GM12878 (cell line): ENCODE results near the gene QRFP. TPM values are rescaled to one million over a fixed set of nuclear protein-coding genes. Genes with fewer than 3 reads are reported as not detected.

Experiments
- ATAC-seq: fragments of 200-7000 bp; cut with Tn5 transposase; 3 replicates; pipeline ENCODE4 v1.9.1; 2020; ENCODE audit warnings: mild to moderate bottlenecking, moderate library complexity
- BruUV-seq: library from RNA; stranded (reverse); fragments of 400-500 nt; replicated peaks from 2 replicates; lab custom pipeline; 2021; lab: Mats Ljungman, UMichigan
- CTCF ChIA-PET: fragments of 300-600 bp; sonication (Branson Sonifier 250); formaldehyde crosslinking; extraction: SDS; loops from one replicate; lab custom pipeline; 2021; ENCODE audit warnings: inconsistent platforms; lab: Yijun Ruan, JAX
- POLR2A ChIA-PET: fragments of 350-600 bp; formaldehyde crosslinking; extraction: SDS; loops from one replicate; lab custom pipeline; 2021; ENCODE audit warnings: inconsistent platforms; lab: Charles Lee
- RAD21 ChIA-PET: fragments of 300-600 bp; sonication (Branson Sonifier 250); formaldehyde crosslinking; loops from one replicate; lab custom pipeline; 2023; ENCODE audit warnings: antibody characterized with exemption; ENCODE audit not compliant: unreplicated experiment; lab: Charles Lee
- SMC1A ChIA-PET: fragments of 300-600 bp; sonication (Branson Sonifier 250); formaldehyde crosslinking; loops from one replicate; lab custom pipeline; 2023; ENCODE audit not compliant: unreplicated experiment, uncharacterized antibody; lab: Charles Lee
- DNase-seq: peaks from one replicate; pipeline ENCODE4 v3.0.0-alpha.2; 2011; ENCODE audit warnings: low read depth, low spot score
- FAIRE-seq: peaks from 3 replicates; lab custom pipeline; 2011; peaks lifted over from hg19 to GRCh38; lab: Jason Lieb, UNC
- H2AFZ ChIP-seq: 2 replicates; pipeline ENCODE4 v1.6.0; 2011; ENCODE audit warnings: low read depth, low read length, control low read depth; ENCODE audit not compliant: control insufficient read depth
- H3K27ac ChIP-seq: 2 replicates; pipeline ENCODE4 v1.5.1; 2011; ENCODE audit warnings: control low read depth; ENCODE audit not compliant: control insufficient read depth, insufficient read depth
- H3K27me3 ChIP-seq, 2 experiments: replicated peaks in 1 of 2; 2 replicates each; pipeline versions ENCODE4 v1.6.0 to v1.6.1; 2011; ENCODE audit warnings: low read length in 1 of 2; ENCODE audit not compliant: control insufficient read depth in 2 of 2, insufficient read depth in 2 of 2
- H3K36me3 ChIP-seq, 2 experiments: 2 replicates each; pipeline ENCODE4 v1.5.1; 2011; ENCODE audit warnings: low read length in 1 of 2; ENCODE audit not compliant: control insufficient read depth in 2 of 2, insufficient read depth in 2 of 2
- H3K4me1 ChIP-seq: 2 replicates; pipeline ENCODE4 v1.6.1; 2011; ENCODE audit warnings: mild to moderate bottlenecking, low read length, moderate library complexity, mixed read lengths; ENCODE audit not compliant: control insufficient read depth, insufficient read depth
- H3K4me2 ChIP-seq: 2 replicates; pipeline ENCODE4 v1.6.0; 2011; ENCODE audit warnings: control low read depth; ENCODE audit not compliant: control insufficient read depth, insufficient read depth
- H3K4me3 ChIP-seq: fragments of 200-600 bp; sonication (generic); 2 replicates; pipeline ENCODE4 v1.5.1; 2016
- H3K79me2 ChIP-seq: 2 replicates; pipeline ENCODE4 v1.6.0; 2011; ENCODE audit warnings: low read length; ENCODE audit not compliant: control insufficient read depth, insufficient read depth
- H3K9ac ChIP-seq: 2 replicates; pipeline ENCODE4 v1.8.0; 2011; ENCODE audit warnings: low read length, control low read depth, mixed read lengths; ENCODE audit not compliant: control insufficient read depth, insufficient read depth
- H3K9me3 ChIP-seq: replicated peaks from 3 replicates; pipeline ENCODE4 v1.5.1; 2011; ENCODE audit warnings: mild to moderate bottlenecking, low read length; ENCODE audit not compliant: control insufficient read depth, insufficient read depth
- H4K20me1 ChIP-seq: 2 replicates; pipeline ENCODE4 v1.6.0; 2011; ENCODE audit not compliant: control insufficient read depth, insufficient read depth
- EZH2 ChIP-seq: IDR thresholded peaks from 2 replicates; pipeline ENCODE4 v1.6.1; 2012; ENCODE audit warnings: low read depth, mild to moderate bottlenecking, control low read depth, inconsistent platforms, low read length, borderline replicate concordance; ENCODE audit not compliant: control insufficient read depth
- NBN ChIP-seq: fragments of 450-650 bp; IDR thresholded peaks from 2 replicates; pipeline ENCODE4 v1.6.1; 2016
- SMARCA5 ChIP-seq: fragments of 450-650 bp; IDR thresholded peaks from 2 replicates; pipeline ENCODE4 v1.6.1; 2017; ENCODE audit warnings: mild to moderate bottlenecking
- WGBS: methylation state at CpG from one replicate; pipeline ENCODE4 v1.1.6; 2016; ENCODE audit warnings: low lambda C conversion rate; ENCODE audit not compliant: insufficient replicate concordance, insufficient coverage; ENCODE audit errors: missing lambda C conversion rate; 5-methylcytosine and 5-hydroxymethylcytosine counted together
- in situ Hi-C: fragments of 300-500 bp; cut with MboI; formaldehyde crosslinking; loops from 9 replicates; pipeline ENCODE4 v1.14.3; 2018; ENCODE audit warnings: mixed read lengths
- intact Hi-C: fragments of 100-400 bp; cut with micrococcal nuclease; formaldehyde crosslinking; loops from one replicate; pipeline ENCODE4 v1.14.2; 2022; ENCODE audit not compliant: unreplicated experiment
- polyA plus RNA-seq, 11 experiments: library from polyadenylated mRNA; depleted of rRNA in 4 of 11; unstranded in 6 of 11; stranded (reverse) in 5 of 11; fragments of >200 nt; fragmentation: Nextera tagmentation in 4 of 11; fragmentation: Illumina TruSeq in 1 of 11; extraction: Ambion mirVana in 4 of 11; extraction: Trizol in 1 of 11; gene quantifications; 1 replicate in 1 of 11; 2 replicates in 10 of 11; pipeline versions ENCODE4 v1.2.1 to v1.2.3, GENCODE V29; 2011 to 2016; ENCODE audit warnings: inconsistent platforms in 2 of 11, missing spikeins in 2 of 11, low read depth in 1 of 11
- total RNA-seq, 4 experiments: library from RNA; depleted of rRNA in 3 of 4; stranded (reverse); fragments of >200 nt in 3 of 4; fragmentation: Illumina TruSeq in 1 of 4; extraction: Trizol in 1 of 4; gene quantifications; 2 replicates each; pipeline versions ENCODE4 v1.2.1 to v1.2.3, GENCODE V29; 2013 to 2021
- TF ChIP-seq, protein P1 (sequence below): IDR thresholded peaks from 2 replicates; pipeline ENCODE4 v1.6.1; 2011; ENCODE audit warnings: borderline replicate concordance, low read depth, mild to moderate bottlenecking, moderate library complexity, mixed read lengths, low read length; ENCODE audit not compliant: insufficient read depth; ENCODE audit errors: extremely low read length
- TF ChIP-seq, protein P2 (sequence below): IDR thresholded peaks from 2 replicates; pipeline ENCODE4 v1.6.1; 2012; ENCODE audit warnings: improper control_type of control experiment, low read depth, low read length; ENCODE audit not compliant: insufficient replicate concordance

Gene QRFP
- total and polyA plus RNA-seq, 10 of the 15 experiments (the other 5 are each of a cell fraction or from before 2014, with no cell fraction given) = not detected

- ChIA-PET SMC1A (interaction anchor here (1.0 to 3.0 kb wide), 5 partner anchors 8 to 71 kb away, joined by 4 to 13 read pairs (median 6); no protein-coding TSS in a partner anchor), CTCF (interaction anchor here (0.8 to 7.8 kb wide), 6 partner anchors 9 to 235 kb away, joined by 3 to 89 read pairs (median 4); no protein-coding TSS in a partner anchor), POLR2A (interaction anchor here (0.6 kb wide), 1 partner anchor 117 kb away, joined by 6 read pairs; no protein-coding TSS in a partner anchor)
- no peak overlapping the region for H3K4me3 ChIP-seq
- intact Hi-C loops (loop anchor here (10.0 kb wide), 1 partner anchor 109 kb away; no protein-coding TSS in a partner anchor), in situ Hi-C loops (no loop called here)
- BruUV-seq = no TSS peak
- peaks cover 6 to 25% of the 10 kb centered on the region in 2 experiments for H3K27me3 ChIP-seq
- H2AFZ ChIP-seq = no peak overlapping the region
- DNase-seq (no peak), ATAC-seq (no peak)
- 45% methylated on average over 12 of the region's 13 CpGs for WGBS
- H3K36me3 ChIP-seq = no peaks in the 10 kb centered on the region
- no peaks in the 10 kb centered on the region for H3K79me2 ChIP-seq
- no peak overlapping the region for H3K27ac ChIP-seq
- TF ChIP-seq NBN = no peak
- 0 out of 2 replicates have a peak, but pooled peaks have one; percentile 45 for TF ChIP-seq SMARCA5
- TF ChIP-seq, protein P1, sequence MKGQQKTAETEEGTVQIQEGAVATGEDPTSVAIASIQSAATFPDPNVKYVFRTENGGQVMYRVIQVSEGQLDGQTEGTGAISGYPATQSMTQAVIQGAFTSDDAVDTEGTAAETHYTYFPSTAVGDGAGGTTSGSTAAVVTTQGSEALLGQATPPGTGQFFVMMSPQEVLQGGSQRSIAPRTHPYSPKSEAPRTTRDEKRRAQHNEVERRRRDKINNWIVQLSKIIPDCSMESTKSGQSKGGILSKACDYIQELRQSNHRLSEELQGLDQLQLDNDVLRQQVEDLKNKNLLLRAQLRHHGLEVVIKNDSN = peak; percentile 25
- no peak for TF ChIP-seq EZH2
- TF ChIP-seq, protein P2, sequence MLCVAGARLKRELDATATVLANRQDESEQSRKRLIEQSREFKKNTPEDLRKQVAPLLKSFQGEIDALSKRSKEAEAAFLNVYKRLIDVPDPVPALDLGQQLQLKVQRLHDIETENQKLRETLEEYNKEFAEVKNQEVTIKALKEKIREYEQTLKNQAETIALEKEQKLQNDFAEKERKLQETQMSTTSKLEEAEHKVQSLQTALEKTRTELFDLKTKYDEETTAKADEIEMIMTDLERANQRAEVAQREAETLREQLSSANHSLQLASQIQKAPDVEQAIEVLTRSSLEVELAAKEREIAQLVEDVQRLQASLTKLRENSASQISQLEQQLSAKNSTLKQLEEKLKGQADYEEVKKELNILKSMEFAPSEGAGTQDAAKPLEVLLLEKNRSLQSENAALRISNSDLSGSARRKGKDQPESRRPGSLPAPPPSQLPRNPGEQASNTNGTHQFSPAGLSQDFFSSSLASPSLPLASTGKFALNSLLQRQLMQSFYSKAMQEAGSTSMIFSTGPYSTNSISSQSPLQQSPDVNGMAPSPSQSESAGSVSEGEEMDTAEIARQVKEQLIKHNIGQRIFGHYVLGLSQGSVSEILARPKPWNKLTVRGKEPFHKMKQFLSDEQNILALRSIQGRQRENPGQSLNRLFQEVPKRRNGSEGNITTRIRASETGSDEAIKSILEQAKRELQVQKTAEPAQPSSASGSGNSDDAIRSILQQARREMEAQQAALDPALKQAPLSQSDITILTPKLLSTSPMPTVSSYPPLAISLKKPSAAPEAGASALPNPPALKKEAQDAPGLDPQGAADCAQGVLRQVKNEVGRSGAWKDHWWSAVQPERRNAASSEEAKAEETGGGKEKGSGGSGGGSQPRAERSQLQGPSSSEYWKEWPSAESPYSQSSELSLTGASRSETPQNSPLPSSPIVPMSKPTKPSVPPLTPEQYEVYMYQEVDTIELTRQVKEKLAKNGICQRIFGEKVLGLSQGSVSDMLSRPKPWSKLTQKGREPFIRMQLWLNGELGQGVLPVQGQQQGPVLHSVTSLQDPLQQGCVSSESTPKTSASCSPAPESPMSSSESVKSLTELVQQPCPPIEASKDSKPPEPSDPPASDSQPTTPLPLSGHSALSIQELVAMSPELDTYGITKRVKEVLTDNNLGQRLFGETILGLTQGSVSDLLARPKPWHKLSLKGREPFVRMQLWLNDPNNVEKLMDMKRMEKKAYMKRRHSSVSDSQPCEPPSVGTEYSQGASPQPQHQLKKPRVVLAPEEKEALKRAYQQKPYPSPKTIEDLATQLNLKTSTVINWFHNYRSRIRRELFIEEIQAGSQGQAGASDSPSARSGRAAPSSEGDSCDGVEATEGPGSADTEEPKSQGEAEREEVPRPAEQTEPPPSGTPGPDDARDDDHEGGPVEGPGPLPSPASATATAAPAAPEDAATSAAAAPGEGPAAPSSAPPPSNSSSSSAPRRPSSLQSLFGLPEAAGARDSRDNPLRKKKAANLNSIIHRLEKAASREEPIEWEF = no peak
- TF ChIP-seq, all 136 proteins: peak for 2
- Histone ChIP-seq H3K9me3 (no peaks in the 10 kb centered on the region), H4K20me1 (peaks cover 9% of the 10 kb centered on the region), H3K4me2 (no peak overlapping the region), H3K9ac (no peak overlapping the region), H3K4me1 (peaks cover 19% of the 10 kb centered on the region)
- RAD21 ChIA-PET = interaction anchor here (2.2 kb wide), 1 partner anchor 66 kb away, joined by 7 read pairs; no protein-coding TSS in a partner anchor
- FAIRE-seq = no peak
Observed at GRCh38 chr9:130935648-130936271, 39.1 kb upstream of the QRFP start.
